Ishikawa (cell line): ENCODE results near the gene LRIG2.

Experiments used
- CEBPB ChIP-seq: IDR thresholded peaks from 2 replicates; pipeline ENCODE4 v1.6.1; 2012
- CREB1 ChIP-seq: IDR thresholded peaks from 2 replicates; pipeline ENCODE4 v1.6.1; 2012; ENCODE audit warnings: low read depth
- EGR1 ChIP-seq: IDR thresholded peaks from 2 replicates; pipeline ENCODE4 v1.6.1; 2012
- EP300 ChIP-seq: IDR thresholded peaks from 2 replicates; pipeline ENCODE4 v1.6.1; 2012; ENCODE audit warnings: borderline replicate concordance
- NFIC ChIP-seq: IDR thresholded peaks from 2 replicates; pipeline ENCODE4 v1.6.1; 2012
- RAD21 ChIP-seq: IDR thresholded peaks from 2 replicates; pipeline ENCODE4 v1.6.1; 2012; ENCODE audit warnings: low read depth
- TAF1 ChIP-seq: IDR thresholded peaks from 2 replicates; pipeline ENCODE4 v1.6.1; 2012; ENCODE audit warnings: low read depth, mild to moderate bottlenecking
- USF1 ChIP-seq: IDR thresholded peaks from 2 replicates; pipeline ENCODE4 v1.6.1; 2012
- ZBTB7A ChIP-seq: IDR thresholded peaks from 2 replicates; pipeline ENCODE4 v1.6.1; 2012; ENCODE audit warnings: low read depth
- TF ChIP-seq, protein P1 (sequence below): IDR thresholded peaks from 2 replicates; pipeline ENCODE4 v1.6.1; 2012
- TF ChIP-seq, protein P2 (sequence below): IDR thresholded peaks from 2 replicates; pipeline ENCODE4 v1.6.1; 2012; ENCODE audit warnings: low read depth, mild to moderate bottlenecking

DNA sequence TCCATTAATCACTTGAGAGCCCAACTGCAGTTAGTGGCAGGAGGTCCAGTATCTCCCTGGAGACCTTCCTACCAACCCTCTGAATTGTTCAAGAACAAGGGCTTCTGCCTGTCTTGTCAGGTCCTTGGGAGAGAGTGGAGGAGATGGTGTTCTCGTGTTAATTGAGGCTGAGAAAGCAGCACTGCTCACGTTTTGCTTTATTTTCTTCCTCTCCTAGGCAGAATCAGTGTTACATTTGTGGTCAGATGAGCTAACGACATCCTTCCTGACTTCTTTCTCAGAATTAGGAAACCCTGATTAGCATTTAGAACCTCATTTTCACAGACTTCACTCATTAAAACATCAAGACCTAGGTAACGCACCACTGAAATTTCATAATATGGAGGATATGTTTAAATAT is 26.4 kb upstream of the LRIG2 start:
- TF ChIP-seq, protein P1, sequence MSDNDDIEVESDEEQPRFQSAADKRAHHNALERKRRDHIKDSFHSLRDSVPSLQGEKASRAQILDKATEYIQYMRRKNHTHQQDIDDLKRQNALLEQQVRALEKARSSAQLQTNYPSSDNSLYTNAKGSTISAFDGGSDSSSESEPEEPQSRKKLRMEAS: no peak
- no peak for TF ChIP-seq EP300
- no peak for TF ChIP-seq TAF1
- no peak for TF ChIP-seq NFIC
- TF ChIP-seq USF1: no peak
- TF ChIP-seq, protein P2, sequence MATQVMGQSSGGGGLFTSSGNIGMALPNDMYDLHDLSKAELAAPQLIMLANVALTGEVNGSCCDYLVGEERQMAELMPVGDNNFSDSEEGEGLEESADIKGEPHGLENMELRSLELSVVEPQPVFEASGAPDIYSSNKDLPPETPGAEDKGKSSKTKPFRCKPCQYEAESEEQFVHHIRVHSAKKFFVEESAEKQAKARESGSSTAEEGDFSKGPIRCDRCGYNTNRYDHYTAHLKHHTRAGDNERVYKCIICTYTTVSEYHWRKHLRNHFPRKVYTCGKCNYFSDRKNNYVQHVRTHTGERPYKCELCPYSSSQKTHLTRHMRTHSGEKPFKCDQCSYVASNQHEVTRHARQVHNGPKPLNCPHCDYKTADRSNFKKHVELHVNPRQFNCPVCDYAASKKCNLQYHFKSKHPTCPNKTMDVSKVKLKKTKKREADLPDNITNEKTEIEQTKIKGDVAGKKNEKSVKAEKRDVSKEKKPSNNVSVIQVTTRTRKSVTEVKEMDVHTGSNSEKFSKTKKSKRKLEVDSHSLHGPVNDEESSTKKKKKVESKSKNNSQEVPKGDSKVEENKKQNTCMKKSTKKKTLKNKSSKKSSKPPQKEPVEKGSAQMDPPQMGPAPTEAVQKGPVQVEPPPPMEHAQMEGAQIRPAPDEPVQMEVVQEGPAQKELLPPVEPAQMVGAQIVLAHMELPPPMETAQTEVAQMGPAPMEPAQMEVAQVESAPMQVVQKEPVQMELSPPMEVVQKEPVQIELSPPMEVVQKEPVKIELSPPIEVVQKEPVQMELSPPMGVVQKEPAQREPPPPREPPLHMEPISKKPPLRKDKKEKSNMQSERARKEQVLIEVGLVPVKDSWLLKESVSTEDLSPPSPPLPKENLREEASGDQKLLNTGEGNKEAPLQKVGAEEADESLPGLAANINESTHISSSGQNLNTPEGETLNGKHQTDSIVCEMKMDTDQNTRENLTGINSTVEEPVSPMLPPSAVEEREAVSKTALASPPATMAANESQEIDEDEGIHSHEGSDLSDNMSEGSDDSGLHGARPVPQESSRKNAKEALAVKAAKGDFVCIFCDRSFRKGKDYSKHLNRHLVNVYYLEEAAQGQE: no peak
- TF ChIP-seq CREB1: no peak
- no peak for TF ChIP-seq RAD21
- TF ChIP-seq EGR1: no peak
- TF ChIP-seq CEBPB: no peak
- no peak for TF ChIP-seq ZBTB7A
